ENCODE data around the gene DPP6.

DPP6 gene

GRCh38 chr7:154390961-154391360, 338.8 kb downstream of the DPP6 start:
- Histone ChIP-seq H3K27me3 (replicated peaks) (no peaks in the 10 kb centered on the region), H3K36me3 (replicated peaks) (no peaks in the 10 kb centered on the region), H3K4me3 (ENCODE audit: low read depth, low read length) (no peak overlapping the region), H3K27ac (no peak overlapping the region)
- TF ChIP-seq CTCF (IDR thresholded peaks at IDR 0.05; ENCODE audit: low read depth, low read length, missing control alignments) = no peak
- DNase-seq = no peak
- in situ Hi-C loops (cut with HindIII; ENCODE audit: low pct_ligation_motif_present, low sequenced_read_pairs) = no loop called here

- Histone ChIP-seq H3K27me3 (replicated peaks) (no peaks in the 10 kb centered on the region), H3K4me3 (ENCODE audit: low read depth, low read length) (no peak overlapping the region), H3K36me3 (replicated peaks) (no peaks in the 10 kb centered on the region), H3K27ac (no peak overlapping the region)
- TF ChIP-seq CTCF (IDR thresholded peaks at IDR 0.05; ENCODE audit: low read depth, low read length, missing control alignments) = no peak
- in situ Hi-C loops (cut with HindIII; ENCODE audit: low pct_ligation_motif_present, low sequenced_read_pairs) = no loop called here
- DNase-seq = no peak
These were observed 342.6 kb downstream of the DPP6 start for GRCh38 chr7:154394804-154395203.

- Histone ChIP-seq H3K27me3 (replicated peaks) (no peaks in the 10 kb centered on the region), H3K36me3 (replicated peaks) (no peaks in the 10 kb centered on the region), H3K27ac (no peak overlapping the region), H3K4me3 (ENCODE audit: low read depth, low read length) (no peak overlapping the region)
- in situ Hi-C loops (cut with HindIII; ENCODE audit: low pct_ligation_motif_present, low sequenced_read_pairs) = no loop called here
- DNase-seq = no peak
- TF ChIP-seq CTCF (IDR thresholded peaks at IDR 0.05; ENCODE audit: low read depth, low read length, missing control alignments) = no peak
These were observed 354.1 kb downstream of the DPP6 start for GRCh38 chr7:154406312-154406711.

- Histone ChIP-seq H3K27ac (no peak overlapping the region), H3K27me3 (replicated peaks) (no peaks in the 10 kb centered on the region), H3K36me3 (replicated peaks) (no peaks in the 10 kb centered on the region), H3K4me3 (ENCODE audit: low read depth, low read length) (no peak overlapping the region)
- TF ChIP-seq CTCF (IDR thresholded peaks at IDR 0.05; ENCODE audit: low read depth, low read length, missing control alignments) = no peak
- no peak for DNase-seq
- in situ Hi-C loops (cut with HindIII; ENCODE audit: low pct_ligation_motif_present, low sequenced_read_pairs) = no loop called here
These were observed 357.6 kb downstream of the DPP6 start for GRCh38 chr7:154409703-154410311.

GRCh38 chr7:154412105-154412504, 359.9 kb downstream of the DPP6 start:
- TF ChIP-seq CTCF (IDR thresholded peaks at IDR 0.05; ENCODE audit: low read depth, low read length, missing control alignments) = no peak
- in situ Hi-C loops (cut with HindIII; ENCODE audit: low pct_ligation_motif_present, low sequenced_read_pairs) = no loop called here

More at GRCh38 chr7:154412105-154412504, 359.9 kb downstream of the DPP6 start:
- no peak overlapping the region for H3K4me3 ChIP-seq (ENCODE audit: low read depth, low read length)
- no peak for DNase-seq
- no peaks in the 10 kb centered on the region for H3K36me3 ChIP-seq (replicated peaks)
- H3K27me3 ChIP-seq (replicated peaks) = no peaks in the 10 kb centered on the region
- H3K27ac ChIP-seq = no peak overlapping the region

Measured in brain microvascular endothelial cell (primary cell).